Fibroblast of lung (primary cell): Measurements from ENCODE around the gene RNF148. TPM values are rescaled to one million over a fixed set of nuclear protein-coding genes. Genes with fewer than 3 reads are reported as not detected.
A peak's percentile ranks its signal among the peaks of the same experiment; 100 is the strongest.

Source experiments
- DNase-seq, 2 donors: peaks; one replicate each; pipeline versions ENCODE4 v3.0.0 to v3.0.0-alpha.2; 2010; ENCODE audit warnings: low read depth in 2 of 2
- H2AFZ ChIP-seq: 2 replicates; pipeline ENCODE4 v1.5.1; 2012; ENCODE audit warnings: low read length, control low read depth, inconsistent platforms
- H3K27ac ChIP-seq: 2 replicates; pipeline ENCODE4 v1.5.1; 2011; ENCODE audit warnings: low read length, control low read depth; ENCODE audit not compliant: insufficient read depth
- H3K27me3 ChIP-seq: 2 replicates; pipeline ENCODE4 v1.5.1; 2011; ENCODE audit warnings: mild to moderate bottlenecking, low read length; ENCODE audit not compliant: control insufficient read depth, insufficient read depth
- H3K36me3 ChIP-seq: 2 replicates; pipeline ENCODE4 v1.5.1; 2011; ENCODE audit warnings: low read length; ENCODE audit not compliant: control insufficient read depth, insufficient read depth
- H3K4me1 ChIP-seq: 2 replicates; pipeline ENCODE4 v1.5.1; 2011; ENCODE audit warnings: low read length; ENCODE audit not compliant: control insufficient read depth, insufficient read depth; ENCODE audit errors: extremely low read depth
- H3K4me2 ChIP-seq: 2 replicates; pipeline ENCODE4 v1.5.1; 2011; ENCODE audit warnings: low read length, control low read depth; ENCODE audit not compliant: insufficient read depth; ENCODE audit errors: extremely low read depth
- H3K4me3 ChIP-seq, 4 experiments: fragments of 200-600 bp in 1 of 4; sonication (generic) in 1 of 4; replicated peaks in 1 of 4; 2 replicates each; pipeline ENCODE4 v1.5.1; 2011 to 2016; ENCODE audit warnings: low read length in 4 of 4, low read depth in 3 of 4, mild to moderate bottlenecking in 3 of 4, control low read depth in 2 of 4, inconsistent platforms in 1 of 4, mixed read lengths in 1 of 4; ENCODE audit not compliant: insufficient read depth in 1 of 4; ENCODE audit errors: control extremely low read depth in 1 of 4
- H3K79me2 ChIP-seq: 2 replicates; pipeline ENCODE4 v1.5.1; 2012; ENCODE audit warnings: mild to moderate bottlenecking, low read length, inconsistent platforms; ENCODE audit not compliant: control insufficient read depth, insufficient read depth
- H3K9ac ChIP-seq: 2 replicates; pipeline ENCODE4 v1.5.1; 2011; ENCODE audit warnings: mild to moderate bottlenecking, low read length, control low read depth; ENCODE audit not compliant: insufficient read depth
- H3K9me3 ChIP-seq: 2 replicates; pipeline ENCODE4 v1.5.1; 2012; ENCODE audit warnings: low read depth, low read length; ENCODE audit not compliant: control insufficient read depth, insufficient read depth
- H4K20me1 ChIP-seq: 2 replicates; pipeline ENCODE4 v1.5.1; 2011; ENCODE audit warnings: low read length; ENCODE audit not compliant: control insufficient read depth, insufficient read depth; ENCODE audit errors: extremely low read depth
- EZH2 ChIP-seq: IDR thresholded peaks from 2 replicates; pipeline ENCODE4 v1.5.1; 2012; ENCODE audit warnings: low read length, control low read depth, mild to moderate bottlenecking; ENCODE audit errors: missing control alignments
- polyA plus RNA-seq, 2 donors: library from polyadenylated mRNA; depleted of rRNA in 1 of 2; stranded (reverse) in 1 of 2; unstranded in 1 of 2; fragments of >200 nt; gene quantifications; 2 replicates each; pipeline ENCODE4 v1.2.1, GENCODE V29; 2011 to 2012; ENCODE audit warnings: missing spikeins in 1 of 2
- total RNA-seq: library from RNA; depleted of rRNA; stranded (reverse); fragments of >200 nt; gene quantifications from 2 replicates; pipeline ENCODE4 v1.2.1, GENCODE V29; 2014
- TF ChIP-seq, protein P1 (sequence below), 2 donors: IDR thresholded peaks in 1 of 2; conservative IDR thresholded peaks in 1 of 2; 1 replicate in 1 of 2; 2 replicates in 1 of 2; pipeline ENCODE4 v1.5.1; 2011 to 2012; ENCODE audit warnings: low read length in 2 of 2, control low read depth in 1 of 2, inconsistent platforms in 1 of 2, low read depth in 1 of 2, mild to moderate bottlenecking in 1 of 2

Gene RNF148
- total and polyA plus RNA-seq, 2 donors (not counting 1 experiment from before 2014, with no cell fraction given) = 0.09 to 0.83 TPM

DNA sequence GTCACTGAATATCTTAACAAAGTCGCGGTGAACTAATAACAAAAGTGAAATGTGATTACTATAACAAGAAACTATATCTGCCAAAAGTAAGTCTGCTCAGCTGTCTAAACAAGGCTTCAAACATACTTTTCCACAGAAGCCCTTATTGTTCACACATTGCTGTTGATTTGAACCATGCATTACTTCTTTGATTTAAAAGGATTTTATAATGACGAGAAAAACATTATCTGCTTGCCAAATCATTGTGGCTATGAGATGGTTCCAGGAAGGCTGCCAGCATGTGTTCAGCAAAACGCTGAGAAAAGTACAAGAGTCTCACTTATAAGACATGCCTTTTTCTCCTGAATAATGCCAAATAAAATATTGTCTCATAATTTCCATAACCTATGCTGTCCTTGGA, 28.2 kb downstream of the RNF148 start:
- Histone ChIP-seq H3K9me3 (no peaks in the 10 kb centered on the region), H4K20me1 (no peaks in the 10 kb centered on the region), H2AFZ (no peak overlapping the region), H3K79me2 (no peaks in the 10 kb centered on the region), H3K27ac (no peak overlapping the region), H3K36me3 (no peaks in the 10 kb centered on the region), H3K4me3 (peak overlapping the region in 2 of 4 experiments; percentile 6 to 20), H3K27me3 (no peaks in the 10 kb centered on the region), H3K4me1 (no peaks in the 10 kb centered on the region), H3K4me2 (no peak overlapping the region), H3K9ac (no peak overlapping the region)
- peak; percentile 82 to 87 for DNase-seq
- TF ChIP-seq, protein P1, sequence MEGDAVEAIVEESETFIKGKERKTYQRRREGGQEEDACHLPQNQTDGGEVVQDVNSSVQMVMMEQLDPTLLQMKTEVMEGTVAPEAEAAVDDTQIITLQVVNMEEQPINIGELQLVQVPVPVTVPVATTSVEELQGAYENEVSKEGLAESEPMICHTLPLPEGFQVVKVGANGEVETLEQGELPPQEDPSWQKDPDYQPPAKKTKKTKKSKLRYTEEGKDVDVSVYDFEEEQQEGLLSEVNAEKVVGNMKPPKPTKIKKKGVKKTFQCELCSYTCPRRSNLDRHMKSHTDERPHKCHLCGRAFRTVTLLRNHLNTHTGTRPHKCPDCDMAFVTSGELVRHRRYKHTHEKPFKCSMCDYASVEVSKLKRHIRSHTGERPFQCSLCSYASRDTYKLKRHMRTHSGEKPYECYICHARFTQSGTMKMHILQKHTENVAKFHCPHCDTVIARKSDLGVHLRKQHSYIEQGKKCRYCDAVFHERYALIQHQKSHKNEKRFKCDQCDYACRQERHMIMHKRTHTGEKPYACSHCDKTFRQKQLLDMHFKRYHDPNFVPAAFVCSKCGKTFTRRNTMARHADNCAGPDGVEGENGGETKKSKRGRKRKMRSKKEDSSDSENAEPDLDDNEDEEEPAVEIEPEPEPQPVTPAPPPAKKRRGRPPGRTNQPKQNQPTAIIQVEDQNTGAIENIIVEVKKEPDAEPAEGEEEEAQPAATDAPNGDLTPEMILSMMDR (conservative IDR thresholded peaks at IDR 0.05 in 1 of 2, IDR thresholded peaks at IDR 0.05 in 1 of 2; ENCODE audit: low read depth in 1 of 2, low read length in 2 of 2) = no peak
- TF ChIP-seq EZH2 = no peak

DNA sequence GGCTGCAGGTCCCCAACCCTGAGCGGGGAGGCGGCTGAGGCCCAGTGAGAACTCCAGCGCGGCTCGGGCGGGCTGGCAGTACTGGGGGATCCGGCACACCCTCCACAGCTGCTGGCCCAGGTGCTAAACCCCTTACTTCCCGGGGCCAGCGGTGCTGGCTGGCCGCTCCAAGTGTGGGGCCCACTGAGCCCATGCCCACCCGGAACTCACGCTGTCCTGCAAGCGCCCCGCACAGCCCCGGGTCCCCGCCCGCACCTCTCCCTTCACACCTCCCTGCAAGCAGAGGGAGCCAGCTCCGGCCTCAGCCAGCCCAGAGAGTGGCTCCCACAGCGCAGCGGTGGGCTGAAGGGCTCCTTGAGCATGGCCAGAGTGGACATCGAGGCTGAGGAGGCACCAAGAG, 28.8 kb downstream of the RNF148 start:
- Histone ChIP-seq H3K9me3 (no peaks in the 10 kb centered on the region), H3K27me3 (no peaks in the 10 kb centered on the region), H3K4me3 (no peak overlapping the region), H3K36me3 (no peaks in the 10 kb centered on the region), H3K27ac (no peak overlapping the region), H2AFZ (no peak overlapping the region), H3K4me2 (no peak overlapping the region), H3K9ac (no peak overlapping the region), H3K79me2 (no peaks in the 10 kb centered on the region), H3K4me1 (no peaks in the 10 kb centered on the region), H4K20me1 (no peaks in the 10 kb centered on the region)
- DNase-seq = no peak
- TF ChIP-seq, protein P1 (conservative IDR thresholded peaks at IDR 0.05 in 1 of 2, IDR thresholded peaks at IDR 0.05 in 1 of 2; ENCODE audit: low read depth in 1 of 2, low read length in 2 of 2) = no peak
- no peak for TF ChIP-seq EZH2

DNA sequence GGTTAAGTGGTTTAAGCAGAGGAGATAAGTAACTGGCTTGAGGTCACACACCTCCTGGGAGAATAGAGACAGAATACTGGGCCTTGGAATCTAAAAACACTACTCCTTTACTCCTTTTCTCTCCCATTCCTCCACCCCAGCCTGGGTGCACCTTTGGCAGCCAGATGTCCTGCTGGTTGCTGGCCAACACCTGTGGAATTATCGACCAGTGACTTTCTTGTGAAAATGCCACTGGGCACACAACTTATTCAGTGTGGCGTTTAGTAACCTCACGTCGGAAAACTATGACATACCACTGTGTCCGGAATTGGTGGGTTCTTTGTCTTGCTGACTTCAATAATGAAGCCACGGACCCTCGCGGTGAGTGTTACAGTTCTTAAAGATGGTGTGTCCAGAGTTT, 30.2 kb downstream of the RNF148 start:
- Histone ChIP-seq H2AFZ (no peak overlapping the region), H3K9me3 (no peaks in the 10 kb centered on the region), H3K4me1 (no peaks in the 10 kb centered on the region), H3K9ac (no peak overlapping the region), H3K27me3 (no peaks in the 10 kb centered on the region), H3K79me2 (no peaks in the 10 kb centered on the region), H3K36me3 (no peaks in the 10 kb centered on the region), H4K20me1 (no peaks in the 10 kb centered on the region), H3K27ac (no peak overlapping the region), H3K4me2 (no peak overlapping the region), H3K4me3 (no peak overlapping the region)
- no peak for DNase-seq
- TF ChIP-seq EZH2 = no peak
- TF ChIP-seq, protein P1 (conservative IDR thresholded peaks at IDR 0.05 in 1 of 2, IDR thresholded peaks at IDR 0.05 in 1 of 2; ENCODE audit: low read depth in 1 of 2, low read length in 2 of 2) = no peak
